Measurements from ENCODE around the gene MOGAT2. TPM values are rescaled to one million over a fixed set of nuclear protein-coding genes. Genes with fewer than 3 reads are reported as not detected.
A peak's percentile ranks its signal among the peaks of the same experiment; 100 is the strongest.
"Not testable (repeated sequence)": the region's sequence is repeated elsewhere in the genome, so short reads cannot be mapped to it uniquely, and the experiment has no call there.

Gene MOGAT2
- total RNA-seq, 3 donors from 2014 or later = 86.4 to 247 (median 192) TPM

- Histone ChIP-seq H3K4me3 (no peak overlapping the region), H3K4me1 (ENCODE audit: low read depth) (no peaks in the 10 kb centered on the region), H3K9me3 (no peaks in the 10 kb centered on the region), H3K36me3 (ENCODE audit: low read depth) (no peaks in the 10 kb centered on the region)
- DNase-seq (no peak), ATAC-seq (peak; percentile 71)
- intact Hi-C loops (cut with DNase I, micrococcal nuclease) = no loop called here
- no peak for TF ChIP-seq CTCF (IDR thresholded peaks at IDR 0.05)
These were observed 26.3 kb downstream of the MOGAT2 start for GRCh38 chr11:75743711-75744563.

- intact Hi-C loops (cut with DNase I, micrococcal nuclease) = no loop called here
- Histone ChIP-seq H3K4me3 (no peak overlapping the region), H3K9me3 (no peaks in the 10 kb centered on the region), H3K4me1 (ENCODE audit: low read depth) (no peaks in the 10 kb centered on the region), H3K36me3 (ENCODE audit: low read depth) (no peaks in the 10 kb centered on the region)
- ATAC-seq = no peak
- no peak for TF ChIP-seq CTCF (IDR thresholded peaks at IDR 0.05)
- DNase-seq = no peak
These were observed 28.2 kb downstream of the MOGAT2 start for GRCh38 chr11:75745807-75746206.

GRCh38 chr11:75748729-75749273, 31.2 kb downstream of the MOGAT2 start:
- H3K4me3 ChIP-seq; H3K36me3 ChIP-seq (ENCODE audit: low read depth); intact Hi-C loops (cut with DNase I, micrococcal nuclease); ATAC-seq; H3K9me3 ChIP-seq; H3K4me1 ChIP-seq (ENCODE audit: low read depth): not testable (repeated sequence)
- DNase-seq = peak in 1 of 3 donors; percentile 30

- DNase-seq; H3K4me1 ChIP-seq (ENCODE audit: low read depth); H3K36me3 ChIP-seq (ENCODE audit: low read depth); H3K4me3 ChIP-seq; H3K9me3 ChIP-seq; ATAC-seq; intact Hi-C loops (cut with DNase I, micrococcal nuclease): not testable (repeated sequence)
These were observed 37.3 kb downstream of the MOGAT2 start for GRCh38 chr11:75754933-75755332.

GRCh38 chr11:75757651-75758050, 40.0 kb downstream of the MOGAT2 start:
- TF ChIP-seq CTCF (IDR thresholded peaks at IDR 0.05) = no peak
- Histone ChIP-seq H3K9me3 (no peaks in the 10 kb centered on the region), H3K36me3 (ENCODE audit: low read depth) (no peaks in the 10 kb centered on the region), H3K4me3 (no peak overlapping the region), H3K4me1 (ENCODE audit: low read depth) (no peaks in the 10 kb centered on the region)
- no peak for ATAC-seq
- no peak for DNase-seq
- intact Hi-C loops (cut with DNase I, micrococcal nuclease) = no loop called here

- H3K9me3 ChIP-seq = no peaks in the 10 kb centered on the region
- no peak for DNase-seq
- peak; percentile 77 for ATAC-seq
- no peaks in the 10 kb centered on the region for H3K36me3 ChIP-seq (ENCODE audit: low read depth)
- intact Hi-C loops (cut with DNase I, micrococcal nuclease) = no loop called here
- no peak overlapping the region for H3K4me3 ChIP-seq
- no peak for TF ChIP-seq CTCF (IDR thresholded peaks at IDR 0.05)
- no peaks in the 10 kb centered on the region for H3K4me1 ChIP-seq (ENCODE audit: low read depth)
These were observed 42.2 kb downstream of the MOGAT2 start for GRCh38 chr11:75759832-75760231.
